OCI-LY1 (cell line): Measurements from ENCODE around the gene DZIP3.

Source experiments
- CTCF ChIP-seq: fragments of 200-600 bp; sonication (generic), shearing (Covaris generic); IDR thresholded peaks from 2 replicates; pipeline ENCODE4 v1.5.1; 2017; ENCODE audit warnings: mild to moderate bottlenecking, antibody characterized with exemption, low read length, moderate library complexity, mixed read lengths
- EZH2 ChIP-seq: fragments of 200-600 bp; sonication (generic), shearing (Covaris generic); IDR thresholded peaks from 2 replicates; pipeline ENCODE4 v1.8.0; 2017; ENCODE audit warnings: borderline replicate concordance, mixed run types, mild to moderate bottlenecking, antibody characterized with exemption, low read length, moderate library complexity, mixed read lengths

- TF ChIP-seq CTCF (no peak), EZH2 (no peak)
Observed at GRCh38 chr3:108546692-108547091, 42.8 kb upstream of the DZIP3 start.
